Brain microvascular endothelial cell (primary cell): ENCODE measurements around the gene NPLOC4.

Source experiments
- DNase-seq: peaks from one replicate; pipeline ENCODE4 v3.0.0-alpha.2; 2020
- H3K27ac ChIP-seq: fragments of 250-450 bp; sonication (Bioruptor Pico); 2 replicates; pipeline ENCODE4 v1.5.1; 2020; ENCODE audit warnings: mild to moderate bottlenecking, moderate library complexity
- H3K27me3 ChIP-seq: fragments of 250-450 bp; sonication (Bioruptor Pico); replicated peaks from 2 replicates; pipeline ENCODE4 v1.5.1; 2020; ENCODE audit warnings: mild to moderate bottlenecking
- H3K36me3 ChIP-seq: fragments of 250-450 bp; sonication (Bioruptor Pico); replicated peaks from 2 replicates; pipeline ENCODE4 v1.5.1; 2020; ENCODE audit warnings: mild to moderate bottlenecking
- H3K4me3 ChIP-seq: 2 replicates; pipeline ENCODE4 v1.5.1; 2011; ENCODE audit warnings: low read depth, mild to moderate bottlenecking, control low read depth, low read length, moderate library complexity
- in situ Hi-C: cut with HindIII; loops from 2 replicates; pipeline ENCODE4 v1.10.0; 2017; ENCODE audit warnings: low sequenced_read_pairs, low pct_ligation_motif_present
- TF ChIP-seq, protein P1 (sequence below): IDR thresholded peaks from 2 replicates; pipeline ENCODE4 v1.5.1; 2011; ENCODE audit warnings: low read depth, mild to moderate bottlenecking, moderate library complexity, low read length, control low read depth, inconsistent platforms; ENCODE audit errors: missing control alignments

NPLOC4 gene

DNA sequence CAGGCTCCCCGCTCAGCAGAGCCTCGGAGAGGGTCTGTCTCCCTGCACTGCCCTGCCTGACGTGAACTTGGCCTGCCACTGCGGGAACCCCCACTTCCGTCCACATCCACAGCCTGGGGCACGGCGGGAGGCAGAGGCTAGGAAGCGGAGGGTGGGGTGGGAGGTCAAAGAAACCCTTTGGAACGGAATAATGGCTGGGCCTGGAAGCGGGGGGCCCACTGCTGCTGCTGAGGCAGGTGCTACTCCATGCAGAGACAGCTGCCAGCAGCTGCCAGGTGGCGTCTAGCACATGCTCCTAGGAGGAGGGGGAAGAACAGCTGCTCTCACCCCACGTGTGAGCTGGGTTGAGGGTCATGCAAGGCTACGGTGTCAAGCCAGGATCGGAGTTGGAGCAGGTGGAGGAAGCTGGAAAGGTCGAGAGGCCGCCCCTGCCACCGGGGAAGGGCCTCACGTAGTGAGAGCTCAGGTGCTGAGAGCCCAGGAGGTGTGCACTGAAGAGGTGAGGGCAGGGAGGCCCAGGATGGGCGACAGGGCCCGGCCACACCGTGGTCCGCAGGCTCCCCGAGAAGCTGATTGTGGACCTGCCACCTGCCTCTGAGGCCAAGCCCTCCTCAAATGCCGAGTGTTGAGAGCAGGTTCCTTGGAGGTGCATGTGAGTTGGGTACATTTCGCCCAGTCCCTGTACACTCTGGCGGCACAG is 98.9 kb downstream of the NPLOC4 start:
- Histone ChIP-seq H3K4me3 (no peak overlapping the region), H3K27ac (no peak overlapping the region), H3K36me3 (peaks cover 14% of the 10 kb centered on the region), H3K27me3 (peaks cover 6% of the 10 kb centered on the region)
- in situ Hi-C loops: no loop called here
- DNase-seq: no peak
- TF ChIP-seq, protein P1, sequence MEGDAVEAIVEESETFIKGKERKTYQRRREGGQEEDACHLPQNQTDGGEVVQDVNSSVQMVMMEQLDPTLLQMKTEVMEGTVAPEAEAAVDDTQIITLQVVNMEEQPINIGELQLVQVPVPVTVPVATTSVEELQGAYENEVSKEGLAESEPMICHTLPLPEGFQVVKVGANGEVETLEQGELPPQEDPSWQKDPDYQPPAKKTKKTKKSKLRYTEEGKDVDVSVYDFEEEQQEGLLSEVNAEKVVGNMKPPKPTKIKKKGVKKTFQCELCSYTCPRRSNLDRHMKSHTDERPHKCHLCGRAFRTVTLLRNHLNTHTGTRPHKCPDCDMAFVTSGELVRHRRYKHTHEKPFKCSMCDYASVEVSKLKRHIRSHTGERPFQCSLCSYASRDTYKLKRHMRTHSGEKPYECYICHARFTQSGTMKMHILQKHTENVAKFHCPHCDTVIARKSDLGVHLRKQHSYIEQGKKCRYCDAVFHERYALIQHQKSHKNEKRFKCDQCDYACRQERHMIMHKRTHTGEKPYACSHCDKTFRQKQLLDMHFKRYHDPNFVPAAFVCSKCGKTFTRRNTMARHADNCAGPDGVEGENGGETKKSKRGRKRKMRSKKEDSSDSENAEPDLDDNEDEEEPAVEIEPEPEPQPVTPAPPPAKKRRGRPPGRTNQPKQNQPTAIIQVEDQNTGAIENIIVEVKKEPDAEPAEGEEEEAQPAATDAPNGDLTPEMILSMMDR: no peak

DNA sequence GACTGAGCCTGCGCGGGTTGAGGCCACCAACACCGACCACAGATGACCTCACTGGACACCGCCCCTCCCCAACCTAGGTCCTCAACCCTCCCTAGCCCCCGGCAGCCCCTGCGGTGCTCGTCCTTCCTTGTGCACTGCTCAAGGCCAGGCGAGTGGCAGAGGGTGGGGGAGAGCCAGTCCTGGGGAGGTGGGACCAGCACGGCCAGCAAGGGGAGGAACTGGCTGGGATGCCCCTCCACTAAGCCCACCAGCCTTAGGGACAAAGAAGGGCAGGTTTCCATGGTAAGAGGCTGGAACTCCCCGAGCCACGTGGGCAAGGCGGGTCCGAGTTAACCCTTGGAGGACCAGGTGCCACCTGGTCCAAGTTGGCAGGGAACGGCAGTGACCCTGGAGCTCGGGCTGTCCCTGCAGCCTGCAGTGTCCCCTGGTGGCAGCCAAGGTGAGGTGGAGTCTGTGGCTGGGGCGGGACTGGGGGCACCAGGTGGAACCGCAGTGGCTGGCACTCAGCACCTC is 99.5 kb downstream of the NPLOC4 start:
- DNase-seq: no peak
- no peak overlapping the region for H3K27ac ChIP-seq
- peaks cover 6% of the 10 kb centered on the region for H3K27me3 ChIP-seq
- in situ Hi-C loops: no loop called here
- no peak overlapping the region for H3K4me3 ChIP-seq
- H3K36me3 ChIP-seq: peaks cover 14% of the 10 kb centered on the region
- TF ChIP-seq, protein P1: peak; percentile 72

DNA sequence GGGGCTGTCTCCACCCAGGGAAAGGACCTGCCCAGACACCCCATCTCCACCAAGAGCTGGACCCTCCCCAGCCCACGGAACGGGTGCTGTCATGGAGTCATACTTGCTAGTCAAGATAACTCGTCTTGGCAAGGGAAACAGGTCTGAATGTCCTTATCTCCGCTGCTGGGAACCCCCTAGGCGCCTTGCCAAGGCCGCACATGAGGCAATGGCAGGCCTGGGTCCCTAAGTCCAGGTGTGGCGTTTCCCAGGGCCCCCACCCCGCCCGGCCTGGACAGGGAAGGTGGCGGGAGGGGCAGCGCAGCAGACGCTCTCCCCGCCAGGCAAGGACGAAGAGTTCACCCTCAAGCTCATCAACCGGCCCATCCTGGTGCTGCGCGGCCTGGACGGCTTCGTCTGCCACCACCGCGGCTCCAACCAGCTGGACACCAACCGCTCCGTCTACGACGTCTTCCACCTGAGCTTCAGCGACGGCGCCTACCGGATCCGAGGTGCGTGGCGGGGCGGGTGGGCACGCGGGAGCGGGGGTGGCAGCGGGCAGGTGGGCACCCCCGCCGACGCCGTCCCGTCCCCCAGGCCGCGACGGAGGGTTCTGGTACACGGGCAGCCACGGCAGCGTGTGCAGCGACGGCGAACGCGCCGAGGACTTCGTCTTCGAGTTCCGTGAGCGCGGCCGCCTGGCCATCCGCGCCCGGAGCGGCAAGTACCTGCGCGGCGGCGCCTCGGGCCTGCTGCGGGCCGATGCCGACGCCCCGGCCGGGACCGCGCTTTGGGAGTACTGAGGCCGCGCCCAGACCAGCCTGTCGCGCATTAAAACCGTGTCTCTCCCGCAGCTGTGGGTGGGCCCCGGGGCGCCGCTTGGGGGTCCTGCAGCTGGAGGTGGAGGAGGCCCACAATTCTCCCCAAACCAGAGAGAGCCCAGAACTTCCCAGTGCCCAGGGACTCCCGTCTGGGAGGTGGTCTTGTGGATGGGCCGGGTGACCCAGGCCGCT is 100.3 kb downstream of the NPLOC4 start:
- H3K36me3 ChIP-seq: peaks cover 12% of the 10 kb centered on the region
- H3K27ac ChIP-seq: no peak overlapping the region
- in situ Hi-C loops: no loop called here
- H3K4me3 ChIP-seq: no peak overlapping the region
- peaks cover 6% of the 10 kb centered on the region for H3K27me3 ChIP-seq
- TF ChIP-seq, protein P1: no peak
- DNase-seq: no peak

DNA sequence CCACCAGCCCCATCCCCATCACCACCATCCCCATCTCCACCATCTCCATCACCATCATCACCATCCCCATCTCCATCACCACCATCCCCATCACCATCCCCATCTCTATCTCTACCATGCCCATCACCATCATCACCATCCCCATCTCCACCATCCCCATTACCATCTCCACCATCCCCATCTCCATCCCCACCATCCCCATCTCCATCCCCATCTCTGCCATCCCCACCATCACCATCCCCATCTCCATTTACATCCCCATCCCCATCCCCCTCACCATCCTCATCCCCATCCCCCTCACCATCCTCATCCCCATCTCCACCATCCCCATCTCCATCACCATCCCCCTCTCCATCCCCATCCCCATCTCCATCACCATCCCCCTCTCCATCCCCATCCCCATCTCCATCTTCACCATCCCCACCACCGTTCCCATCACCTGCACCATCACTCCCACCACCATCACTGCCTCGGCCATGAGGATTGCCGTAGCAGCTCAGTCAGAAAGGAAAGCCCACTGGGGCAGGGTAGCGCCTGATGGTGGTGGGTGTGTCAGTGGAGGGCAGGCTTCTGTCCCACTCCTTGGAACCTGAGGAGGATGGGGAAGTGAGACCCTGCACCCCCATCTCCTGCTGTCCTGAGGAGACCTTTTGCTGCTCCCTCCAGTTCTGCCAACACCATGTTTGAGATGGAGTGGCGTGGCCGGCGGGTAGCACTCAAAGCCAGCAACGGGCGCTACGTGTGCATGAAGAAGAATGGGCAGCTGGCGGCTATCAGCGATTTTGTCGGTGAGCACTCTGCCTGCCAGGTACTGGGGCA is 101.2 kb downstream of the NPLOC4 start:
- no peak overlapping the region for H3K27ac ChIP-seq
- H3K36me3 ChIP-seq: peaks cover 10% of the 10 kb centered on the region
- TF ChIP-seq, protein P1: no peak
- no peak for DNase-seq
- peaks cover 6% of the 10 kb centered on the region for H3K27me3 ChIP-seq
- in situ Hi-C loops: no loop called here
- no peak overlapping the region for H3K4me3 ChIP-seq

DNA sequence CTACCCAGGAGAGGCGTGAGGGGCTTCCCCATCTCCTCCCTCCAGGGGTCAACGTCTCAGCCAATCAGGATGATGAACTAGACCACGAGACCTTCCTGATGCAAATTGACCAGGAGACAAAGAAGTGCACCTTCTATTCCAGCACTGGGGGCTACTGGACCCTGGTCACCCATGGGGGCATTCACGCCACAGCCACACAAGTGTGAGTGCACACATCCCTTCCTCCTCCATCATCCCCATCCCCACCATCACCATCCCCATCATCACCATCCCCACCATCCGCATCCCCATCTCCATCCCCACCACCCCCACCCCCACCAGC is 101.9 kb downstream of the NPLOC4 start:
- DNase-seq: no peak
- TF ChIP-seq, protein P1: no peak
- in situ Hi-C loops: no loop called here
- no peak overlapping the region for H3K27ac ChIP-seq
- peaks cover 6% of the 10 kb centered on the region for H3K27me3 ChIP-seq
- H3K4me3 ChIP-seq: no peak overlapping the region
- peaks cover 4% of the 10 kb centered on the region for H3K36me3 ChIP-seq
